H9 (cell line): ENCODE results near the gene NPAS2. TPM values are rescaled to one million over a fixed set of nuclear protein-coding genes. Genes with fewer than 3 reads are reported as not detected.
A peak's percentile ranks its signal among the peaks of the same experiment; 100 is the strongest.

Experiments used
- DNase-seq: peaks from one replicate; pipeline ENCODE4 v3.0.0-alpha.2; 2017
- H2AFZ ChIP-seq: one replicate; pipeline ENCODE4 v1.6.1; 2013; ENCODE audit warnings: mild to moderate bottlenecking, low read length, control low read depth, moderate library complexity
- H2AK5ac ChIP-seq: 2 replicates; pipeline ENCODE4 v1.6.1; 2013; ENCODE audit warnings: low read length, control low read depth, mixed read lengths; ENCODE audit not compliant: insufficient read length
- H2BK120ac ChIP-seq: one replicate; pipeline ENCODE4 v1.6.1; 2013; ENCODE audit warnings: low read depth, mild to moderate bottlenecking, low read length, control low read depth, inconsistent platforms; ENCODE audit not compliant: poor library complexity, severe bottlenecking
- H2BK12ac ChIP-seq: 2 replicates; pipeline ENCODE4 v1.6.1; 2013; ENCODE audit warnings: low read length, control low read depth, mixed read lengths, low read depth; ENCODE audit not compliant: insufficient read length
- H2BK15ac ChIP-seq: 2 replicates; pipeline ENCODE4 v1.6.1; 2013; ENCODE audit warnings: low read depth, low read length, control low read depth
- H2BK20ac ChIP-seq: one replicate; pipeline ENCODE4 v1.6.1; 2013; ENCODE audit warnings: low read depth, mild to moderate bottlenecking, low read length, control low read depth, inconsistent platforms; ENCODE audit not compliant: poor library complexity, severe bottlenecking
- H2BK5ac ChIP-seq: 2 replicates; pipeline ENCODE4 v1.6.1; 2013; ENCODE audit warnings: low read length, control low read depth, mixed read lengths; ENCODE audit not compliant: insufficient read length
- H3K14ac ChIP-seq: 2 replicates; pipeline ENCODE4 v1.6.1; 2013; ENCODE audit warnings: low read length, control low read depth; ENCODE audit not compliant: insufficient read depth
- H3K18ac ChIP-seq: 2 replicates; pipeline ENCODE4 v1.6.1; 2013; ENCODE audit warnings: low read depth, mild to moderate bottlenecking, mixed read lengths, low read length, control low read depth; ENCODE audit not compliant: insufficient read length
- H3K23ac ChIP-seq: 2 replicates; pipeline ENCODE4 v1.6.1; 2013; ENCODE audit warnings: low read length, control low read depth, mixed read lengths, low read depth; ENCODE audit not compliant: insufficient read length
- H3K23me2 ChIP-seq: 2 replicates; pipeline ENCODE4 v1.6.1; 2013; ENCODE audit warnings: low read depth, mild to moderate bottlenecking, mixed read lengths, low read length, control low read depth; ENCODE audit not compliant: insufficient read length, poor library complexity, severe bottlenecking
- H3K27ac ChIP-seq: 2 replicates; pipeline ENCODE4 v1.5.1; 2013; ENCODE audit warnings: low read length, control low read depth, mixed read lengths, low read depth; ENCODE audit not compliant: insufficient read length
- H3K27me3 ChIP-seq: 2 replicates; pipeline ENCODE4 v1.6.1; 2013; ENCODE audit warnings: low read length, control low read depth, inconsistent platforms; ENCODE audit not compliant: insufficient read depth
- H3K4ac ChIP-seq: 2 replicates; pipeline ENCODE4 v1.6.1; 2013; ENCODE audit warnings: low read depth, mild to moderate bottlenecking, control low read depth, inconsistent platforms, low read length, moderate library complexity
- H3K4me1 ChIP-seq: 2 replicates; pipeline ENCODE4 v1.6.1; 2013; ENCODE audit warnings: low read length, control low read depth, inconsistent platforms; ENCODE audit not compliant: insufficient read depth
- H3K4me2 ChIP-seq: 2 replicates; pipeline ENCODE4 v1.6.1; 2013; ENCODE audit warnings: low read length, control low read depth, mixed read lengths; ENCODE audit not compliant: insufficient read length, insufficient read depth
- H3K56ac ChIP-seq: 2 replicates; pipeline ENCODE4 v1.6.1; 2013; ENCODE audit warnings: low read depth, mild to moderate bottlenecking, mixed read lengths, low read length, control low read depth; ENCODE audit not compliant: insufficient read length
- H3K79me1 ChIP-seq: 2 replicates; pipeline ENCODE4 v1.6.1; 2013; ENCODE audit warnings: low read depth, mild to moderate bottlenecking, moderate library complexity, low read length, control low read depth, inconsistent platforms; ENCODE audit not compliant: insufficient read depth, poor library complexity, severe bottlenecking
- H3K79me2 ChIP-seq: 2 replicates; pipeline ENCODE4 v1.6.1; 2013; ENCODE audit warnings: low read length, control low read depth, inconsistent platforms; ENCODE audit not compliant: insufficient read depth
- H3K9ac ChIP-seq: 2 replicates; pipeline ENCODE4 v1.6.1; 2013; ENCODE audit warnings: low read length, control low read depth, mixed read lengths; ENCODE audit not compliant: insufficient read length; ENCODE audit errors: extremely low read depth
- H3K9me3 ChIP-seq: one replicate; pipeline ENCODE4 v1.6.1; 2013; ENCODE audit warnings: low read depth, low read length, inconsistent platforms; ENCODE audit not compliant: control insufficient read depth
- H3T11ph ChIP-seq: one replicate; pipeline ENCODE4 v1.6.1; 2013; ENCODE audit warnings: mild to moderate bottlenecking, low read length, control low read depth, inconsistent platforms
- H4K20me1 ChIP-seq: one replicate; pipeline ENCODE4 v1.6.1; 2013; ENCODE audit not compliant: control insufficient read depth, insufficient read length, insufficient read depth
- H4K5ac ChIP-seq: 2 replicates; pipeline ENCODE4 v1.6.1; 2013; ENCODE audit warnings: low read depth, mild to moderate bottlenecking, mixed read lengths, low read length, control low read depth; ENCODE audit not compliant: insufficient read length
- H4K8ac ChIP-seq: replicated peaks from 2 replicates; pipeline ENCODE4 v1.6.1; 2013; ENCODE audit warnings: low read length, control low read depth, mixed read lengths, low read depth; ENCODE audit not compliant: insufficient read length
- H4K91ac ChIP-seq: 2 replicates; pipeline ENCODE4 v1.6.1; 2013; ENCODE audit warnings: low read depth, mild to moderate bottlenecking, moderate library complexity, mixed read lengths, low read length, control low read depth; ENCODE audit not compliant: insufficient read length
- H3K27ac Mint-ChIP-seq, 3 experiments: 2 replicates in 2 of 3; 3 replicates in 1 of 3; pipeline ENCODE4 v1.8.0; 2020 to 2021; ENCODE audit warnings: mixed read lengths in 3 of 3, mild to moderate bottlenecking in 1 of 3, moderate library complexity in 1 of 3
- H3K27me3 Mint-ChIP-seq: 2 replicates; pipeline ENCODE4 v1.8.0; 2021; ENCODE audit warnings: low read depth, mild to moderate bottlenecking, moderate library complexity, mixed read lengths
- H3K36me3 Mint-ChIP-seq, 3 experiments: 2 replicates in 2 of 3; 3 replicates in 1 of 3; pipeline ENCODE4 v1.8.0; 2020 to 2021; ENCODE audit warnings: low read depth in 3 of 3, mixed read lengths in 3 of 3; ENCODE audit not compliant: insufficient read depth in 1 of 3
- H3K4me1 Mint-ChIP-seq, 2 experiments: 2 replicates each; pipeline ENCODE4 v1.8.0; 2020; ENCODE audit warnings: mixed read lengths in 2 of 2
- H3K4me3 Mint-ChIP-seq, 2 experiments: 2 replicates in 1 of 2; 3 replicates in 1 of 2; pipeline ENCODE4 v1.8.0; 2020 to 2021; ENCODE audit warnings: mild to moderate bottlenecking in 2 of 2, mixed read lengths in 2 of 2, moderate library complexity in 1 of 2
- H3K9me3 Mint-ChIP-seq, 2 experiments: 2 replicates in 1 of 2; 3 replicates in 1 of 2; pipeline ENCODE4 v1.8.0; 2020; ENCODE audit warnings: mild to moderate bottlenecking in 2 of 2, mixed read lengths in 2 of 2, moderate library complexity in 1 of 2
- WGBS: extraction: QIAGEN DNeasy Blood & Tissue Kit; methylation state at CpG from one replicate; pipeline ENCODE4 v1.1.7; 2013; ENCODE audit warnings: missing lambda C conversion rate, low lambda C conversion rate, mixed read lengths; ENCODE audit not compliant: insufficient read length; ENCODE audit errors: extremely low coverage; 5-methylcytosine and 5-hydroxymethylcytosine counted together
- total RNA-seq: library from RNA; stranded (reverse); gene quantifications from 2 replicates; pipeline ENCODE4 v1.2.1, GENCODE V29; 2021
- TF ChIP-seq, protein P1 (sequence below): fragments of 200-600 bp; sonication (generic); conservative IDR thresholded peaks from 3 replicates; pipeline ENCODE4 v1.8.0; 2021; ENCODE audit warnings: antibody characterized with exemption, mild to moderate bottlenecking

NPAS2 gene
- total RNA-seq, 1 experiment from 2014 or later, result 1.3 TPM

DNA sequence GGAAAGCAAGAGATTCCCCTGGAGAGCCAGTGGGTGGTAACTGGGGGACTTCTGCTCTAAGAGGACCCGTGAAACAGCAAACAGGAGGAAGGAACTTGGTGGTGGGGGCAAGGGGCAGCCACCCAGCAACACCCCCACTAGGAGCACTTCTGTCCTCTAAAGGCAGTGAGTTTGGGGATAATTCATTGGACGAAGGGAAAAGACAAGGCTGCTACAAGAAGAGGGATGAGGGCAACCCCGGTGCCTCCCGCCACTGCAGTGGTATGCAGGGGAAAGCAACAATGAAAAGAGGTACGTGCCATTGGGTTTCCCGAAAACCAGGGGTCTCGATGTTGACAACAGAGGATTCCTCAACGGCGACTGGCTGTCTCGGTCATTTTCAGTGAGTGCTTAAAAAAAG is 191.2 kb downstream of the NPAS2 start:
- Histone ChIP-seq H3K18ac (no peak overlapping the region), H3K79me2 (no peaks in the 10 kb centered on the region), H2AK5ac (no peak overlapping the region), H3K79me1 (no peaks in the 10 kb centered on the region), H2BK15ac (no peak overlapping the region), H3K9ac (no peak overlapping the region), H3K4me2 (no peak overlapping the region), H3K27me3 (no peaks in the 10 kb centered on the region), H2AFZ (no peak overlapping the region), H3K4ac (no peak overlapping the region), H4K5ac (no peak overlapping the region), H2BK20ac (no peak overlapping the region), H4K8ac (no peak overlapping the region), H3K23ac (no peak overlapping the region), H3K4me1 (no peaks in the 10 kb centered on the region), H2BK12ac (no peak overlapping the region), H3K56ac (no peak overlapping the region), H3T11ph (no peak overlapping the region), H3K9me3 (no peaks in the 10 kb centered on the region), H4K20me1 (no peaks in the 10 kb centered on the region), H3K27ac (no peak overlapping the region), H2BK120ac (no peak overlapping the region), H2BK5ac (no peak overlapping the region), H4K91ac (no peak overlapping the region), H3K23me2 (no peaks in the 10 kb centered on the region), H3K14ac (no peak overlapping the region)
- DNase-seq, result no peak
- H3K4me1 Mint-ChIP-seq, result peaks cover 9 to 11% of the 10 kb centered on the region in 2 experiments
- TF ChIP-seq, protein P1, sequence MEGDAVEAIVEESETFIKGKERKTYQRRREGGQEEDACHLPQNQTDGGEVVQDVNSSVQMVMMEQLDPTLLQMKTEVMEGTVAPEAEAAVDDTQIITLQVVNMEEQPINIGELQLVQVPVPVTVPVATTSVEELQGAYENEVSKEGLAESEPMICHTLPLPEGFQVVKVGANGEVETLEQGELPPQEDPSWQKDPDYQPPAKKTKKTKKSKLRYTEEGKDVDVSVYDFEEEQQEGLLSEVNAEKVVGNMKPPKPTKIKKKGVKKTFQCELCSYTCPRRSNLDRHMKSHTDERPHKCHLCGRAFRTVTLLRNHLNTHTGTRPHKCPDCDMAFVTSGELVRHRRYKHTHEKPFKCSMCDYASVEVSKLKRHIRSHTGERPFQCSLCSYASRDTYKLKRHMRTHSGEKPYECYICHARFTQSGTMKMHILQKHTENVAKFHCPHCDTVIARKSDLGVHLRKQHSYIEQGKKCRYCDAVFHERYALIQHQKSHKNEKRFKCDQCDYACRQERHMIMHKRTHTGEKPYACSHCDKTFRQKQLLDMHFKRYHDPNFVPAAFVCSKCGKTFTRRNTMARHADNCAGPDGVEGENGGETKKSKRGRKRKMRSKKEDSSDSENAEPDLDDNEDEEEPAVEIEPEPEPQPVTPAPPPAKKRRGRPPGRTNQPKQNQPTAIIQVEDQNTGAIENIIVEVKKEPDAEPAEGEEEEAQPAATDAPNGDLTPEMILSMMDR, result no peak
- no peaks in the 10 kb centered on the region; the same call in 1 of the 2 replicates for H3K27me3 Mint-ChIP-seq
- peak overlapping the region; percentile 38 to 94 (median 91); a peak in 4 of 7 replicates for H3K27ac Mint-ChIP-seq
- H3K9me3 Mint-ChIP-seq, result 0 out of 5 replicates have a peak, but pooled peaks cover 0 to 2% of the 10 kb centered on the region in 2 experiments
- WGBS, result no CpG with 5 or more reads among the region's 10 CpGs
- no peak overlapping the region for H3K4me3 Mint-ChIP-seq
- H3K36me3 Mint-ChIP-seq, result peaks cover 48 to 75% (median 69%) of the 10 kb centered on the region in 3 experiments
